Subcutaneous abdominal adipose tissue (tissue), 5 donors: ENCODE results near the gene REV1.

Experiments used
- H3K27ac ChIP-seq: one replicate; pipeline ENCODE4 v1.7.0; 2013; ENCODE audit warnings: low read depth, mild to moderate bottlenecking, inconsistent platforms, low read length, moderate library complexity
- H3K27me3 ChIP-seq, 5 donors: one replicate each; pipeline ENCODE4 v1.7.0; 2013; ENCODE audit warnings: low read length in 5 of 5, inconsistent platforms in 1 of 5; ENCODE audit not compliant: control insufficient read depth in 5 of 5, insufficient read depth in 4 of 5
- H3K36me3 ChIP-seq, 5 donors: one replicate each; pipeline ENCODE4 v1.7.0; 2013; ENCODE audit warnings: low read length in 5 of 5; ENCODE audit not compliant: control insufficient read depth in 5 of 5, insufficient read depth in 5 of 5
- H3K4me1 ChIP-seq, 5 donors: one replicate each; pipeline ENCODE4 v1.7.0; 2013; ENCODE audit warnings: low read length in 5 of 5, mild to moderate bottlenecking in 3 of 5, moderate library complexity in 1 of 5; ENCODE audit not compliant: control insufficient read depth in 5 of 5, insufficient read depth in 5 of 5
- H3K4me3 ChIP-seq, 5 donors: one replicate each; pipeline ENCODE4 v1.7.0; 2013; ENCODE audit warnings: low read length in 5 of 5, low read depth in 1 of 5
- H3K9ac ChIP-seq, 5 donors: one replicate each; pipeline ENCODE4 v1.7.0; 2013; ENCODE audit warnings: low read length in 5 of 5, mild to moderate bottlenecking in 4 of 5, moderate library complexity in 3 of 5
- H3K9me3 ChIP-seq, 5 donors: one replicate each; pipeline ENCODE4 v1.7.0; 2013; ENCODE audit warnings: low read length in 5 of 5; ENCODE audit not compliant: control insufficient read depth in 5 of 5
- donor health status: healthy.
- donor health status: healthy.
- donor health status: healthy.
- donor health status: healthy.
- donor health status: healthy.

The REV1 gene

DNA sequence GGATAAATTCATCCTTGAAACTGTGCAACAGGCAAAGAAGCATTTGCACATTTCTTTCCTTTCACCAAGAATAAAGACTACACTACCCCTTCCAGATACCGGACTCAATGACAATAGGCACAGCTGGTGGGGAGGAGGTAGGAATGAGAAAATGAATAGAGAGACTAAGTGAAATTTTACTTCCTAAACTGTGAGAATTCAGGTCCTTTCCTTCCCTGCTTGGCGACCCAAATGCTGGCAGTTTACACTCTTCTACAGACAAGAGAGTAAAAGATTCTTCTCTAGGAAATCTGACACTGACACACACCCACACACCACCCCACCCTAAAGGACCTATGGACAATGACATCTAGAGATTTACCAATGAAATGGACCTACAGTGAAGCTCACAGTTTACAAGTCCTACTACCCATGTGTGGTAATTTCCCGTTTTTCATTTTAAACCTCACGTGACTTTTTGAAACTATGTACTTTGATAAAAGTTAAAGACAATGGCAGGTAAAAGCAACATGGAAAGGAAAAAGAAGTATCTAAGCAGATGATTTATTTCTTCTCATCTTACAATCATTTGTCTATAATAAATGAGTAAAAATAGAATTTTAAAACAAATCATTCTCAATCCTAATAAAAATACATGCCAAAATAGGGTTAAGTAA, 27.9 kb downstream of the REV1 start:
- H3K36me3 ChIP-seq = peaks cover 20 to 39% (median 30%) of the 10 kb centered on the region in 5 donors
- no peaks in the 10 kb centered on the region for H3K27me3 ChIP-seq
- H3K9me3 ChIP-seq = no peaks in the 10 kb centered on the region
- no peak overlapping the region for H3K27ac ChIP-seq
- H3K4me1 ChIP-seq = peaks cover 0 to 4% (median 0%) of the 10 kb centered on the region in 5 donors
- H3K9ac ChIP-seq = no peak overlapping the region
- H3K4me3 ChIP-seq = no peak overlapping the region

DNA sequence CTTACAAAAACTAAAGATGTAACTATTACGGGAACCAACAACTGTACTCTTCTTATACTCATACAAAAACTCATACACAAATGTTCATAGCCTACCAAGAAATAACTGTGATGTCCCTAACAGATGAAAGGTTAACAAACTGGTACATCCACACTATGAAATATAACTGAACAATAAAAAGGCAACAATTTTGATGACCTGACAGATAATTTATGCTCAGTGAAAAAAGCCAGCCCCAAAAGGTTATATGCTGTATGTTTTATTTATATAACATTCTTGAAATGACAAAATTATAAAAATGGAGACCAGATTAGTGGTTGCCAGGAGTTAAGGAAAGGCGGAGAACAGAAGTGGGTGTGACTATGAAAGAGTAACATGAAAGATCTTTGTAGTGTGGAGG, 31.3 kb downstream of the REV1 start:
- Histone ChIP-seq H3K4me1 (no peaks in the 10 kb centered on the region), H3K27me3 (no peaks in the 10 kb centered on the region), H3K9ac (no peak overlapping the region), H3K27ac (no peak overlapping the region), H3K4me3 (no peak overlapping the region), H3K9me3 (no peaks in the 10 kb centered on the region), H3K36me3 (peaks cover 34 to 60% (median 54%) of the 10 kb centered on the region in 5 donors)

DNA sequence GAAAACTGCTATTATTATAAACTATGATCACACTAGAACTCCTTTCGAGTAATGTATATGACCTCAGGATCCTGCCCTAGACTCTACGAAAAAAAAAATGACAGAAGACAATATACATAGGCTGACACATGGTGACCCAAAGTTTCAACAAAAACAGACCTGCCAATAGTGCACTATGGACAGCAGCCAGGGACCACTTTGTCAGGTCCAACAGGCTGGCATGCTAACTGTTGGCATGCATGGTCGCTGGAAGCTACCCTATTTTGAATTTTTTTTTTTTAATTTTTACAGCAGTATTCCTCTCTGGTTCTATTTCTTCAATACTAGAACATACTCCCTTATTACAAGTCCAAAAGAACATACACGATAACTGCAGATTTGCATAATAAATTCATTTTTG, 38.1 kb downstream of the REV1 start:
- H3K4me3 ChIP-seq = no peak overlapping the region
- no peaks in the 10 kb centered on the region for H3K9me3 ChIP-seq
- no peak overlapping the region for H3K27ac ChIP-seq
- H3K9ac ChIP-seq = no peak overlapping the region
- H3K4me1 ChIP-seq = no peaks in the 10 kb centered on the region
- no peaks in the 10 kb centered on the region for H3K27me3 ChIP-seq
- H3K36me3 ChIP-seq = peaks cover 32 to 64% (median 45%) of the 10 kb centered on the region in 5 donors

DNA sequence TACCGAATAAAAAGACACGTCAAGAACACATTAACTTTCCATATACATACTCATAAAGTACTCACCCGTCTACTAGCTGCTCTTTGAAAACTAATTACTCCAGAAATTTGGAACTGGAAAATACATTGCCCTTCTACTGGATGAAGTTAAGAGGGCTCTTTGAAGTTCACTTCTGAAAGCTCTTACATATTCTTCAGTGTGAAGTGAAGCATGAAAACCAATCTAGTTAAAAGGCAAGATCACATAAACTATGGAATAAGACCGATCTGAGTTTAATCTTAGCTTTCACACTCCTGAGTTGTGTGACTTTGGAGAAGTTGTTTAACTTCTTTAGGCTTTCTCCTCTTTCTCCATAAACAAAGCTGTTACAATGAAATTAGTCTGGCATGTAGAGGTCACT, 38.5 kb downstream of the REV1 start:
- H3K27me3 ChIP-seq = no peaks in the 10 kb centered on the region
- H3K4me3 ChIP-seq = no peak overlapping the region
- H3K4me1 ChIP-seq = no peaks in the 10 kb centered on the region
- peaks cover 28 to 62% (median 41%) of the 10 kb centered on the region in 5 donors for H3K36me3 ChIP-seq
- H3K27ac ChIP-seq = no peak overlapping the region
- no peaks in the 10 kb centered on the region for H3K9me3 ChIP-seq
- H3K9ac ChIP-seq = no peak overlapping the region

DNA sequence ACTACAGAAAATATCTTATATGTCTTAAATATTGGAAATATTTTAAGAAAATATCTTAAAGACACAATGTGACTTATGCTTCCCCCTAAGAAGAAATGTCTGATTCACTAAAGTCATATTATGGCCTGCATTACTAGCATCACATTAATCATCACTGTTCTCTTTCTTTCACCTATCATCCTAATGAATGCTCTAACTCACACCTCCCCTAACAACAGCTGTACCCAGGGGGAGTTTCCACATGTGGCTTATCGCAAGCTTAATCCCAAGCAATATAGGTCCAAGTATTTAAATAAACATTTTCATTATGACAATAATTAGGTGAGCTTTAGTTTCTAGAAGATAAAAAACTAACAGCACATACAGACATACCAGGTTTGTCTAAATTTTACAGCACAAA, 39.6 kb downstream of the REV1 start:
- H3K9me3 ChIP-seq = no peaks in the 10 kb centered on the region
- H3K36me3 ChIP-seq = peaks cover 21 to 53% (median 39%) of the 10 kb centered on the region in 5 donors
- no peak overlapping the region for H3K4me3 ChIP-seq
- no peak overlapping the region for H3K27ac ChIP-seq
- H3K9ac ChIP-seq = no peak overlapping the region
- no peaks in the 10 kb centered on the region for H3K4me1 ChIP-seq
- no peaks in the 10 kb centered on the region for H3K27me3 ChIP-seq

DNA sequence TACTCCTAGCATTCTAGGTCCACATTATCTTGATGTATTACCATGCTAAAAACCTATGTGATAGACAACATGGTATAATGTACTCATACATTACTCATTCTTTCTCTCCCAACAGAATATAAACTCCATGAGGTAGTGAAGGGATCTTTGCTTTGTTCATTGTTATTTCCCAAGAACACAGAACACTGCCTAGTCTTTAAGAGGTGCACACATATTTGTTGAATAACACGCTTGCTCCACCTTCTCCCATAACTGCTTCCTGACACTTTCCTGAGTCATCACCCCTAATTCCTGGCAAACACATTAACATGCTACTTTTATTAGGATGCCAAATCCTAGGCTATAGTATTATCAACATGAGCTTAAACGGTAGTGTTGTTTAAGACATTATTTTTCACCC, 41.3 kb downstream of the REV1 start:
- H3K9ac ChIP-seq = no peak overlapping the region
- H3K9me3 ChIP-seq = no peaks in the 10 kb centered on the region
- no peak overlapping the region for H3K27ac ChIP-seq
- no peaks in the 10 kb centered on the region for H3K27me3 ChIP-seq
- no peaks in the 10 kb centered on the region for H3K4me1 ChIP-seq
- H3K36me3 ChIP-seq = peaks cover 20 to 45% (median 32%) of the 10 kb centered on the region in 5 donors
- no peak overlapping the region for H3K4me3 ChIP-seq

DNA sequence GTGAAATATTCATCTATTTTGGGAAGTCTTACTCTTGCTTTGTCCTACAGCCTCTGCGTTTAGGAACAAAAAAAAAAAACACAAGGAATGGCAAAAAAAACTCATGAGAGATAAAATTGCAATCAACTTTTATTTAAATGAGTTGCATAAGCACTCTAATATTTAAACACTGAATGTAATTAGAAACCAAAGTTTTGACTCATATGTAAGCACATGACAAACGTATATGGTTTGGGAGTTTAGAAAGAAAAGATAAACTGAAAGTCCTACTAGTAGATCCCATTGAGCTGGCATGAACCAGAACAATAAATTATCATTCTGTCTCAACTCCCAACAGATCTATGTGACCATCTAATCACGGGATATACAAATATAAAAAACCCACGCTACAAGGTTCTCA, 44.8 kb downstream of the REV1 start:
- H3K4me3 ChIP-seq = no peak overlapping the region
- H3K27ac ChIP-seq = no peak overlapping the region
- H3K36me3 ChIP-seq = peaks cover 9 to 40% (median 19%) of the 10 kb centered on the region in 5 donors
- H3K9ac ChIP-seq = no peak overlapping the region
- no peaks in the 10 kb centered on the region for H3K4me1 ChIP-seq
- no peaks in the 10 kb centered on the region for H3K27me3 ChIP-seq
- no peaks in the 10 kb centered on the region for H3K9me3 ChIP-seq

DNA sequence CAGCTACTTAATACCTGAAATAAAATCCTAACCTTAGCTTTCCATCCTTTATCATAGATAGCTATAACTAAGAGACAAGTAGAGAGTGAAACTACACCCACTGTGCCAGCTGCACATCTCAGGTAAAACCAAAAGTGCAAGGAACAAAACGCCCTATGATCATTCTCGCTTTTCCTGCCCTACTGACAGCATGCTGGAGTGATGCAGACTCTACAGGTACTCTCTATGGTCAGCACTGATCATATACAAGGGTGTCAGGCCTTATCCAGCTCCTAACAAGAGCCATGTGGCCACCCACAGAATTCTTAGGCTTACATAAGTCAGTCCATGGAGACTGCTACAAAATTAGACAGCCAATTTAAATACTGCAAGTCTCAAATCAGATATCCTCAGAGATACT, 45.6 kb downstream of the REV1 start:
- Histone ChIP-seq H3K9me3 (no peaks in the 10 kb centered on the region), H3K4me1 (no peaks in the 10 kb centered on the region), H3K4me3 (no peak overlapping the region), H3K9ac (no peak overlapping the region), H3K27me3 (no peaks in the 10 kb centered on the region), H3K27ac (no peak overlapping the region), H3K36me3 (peaks cover 10 to 42% (median 19%) of the 10 kb centered on the region in 5 donors)

DNA sequence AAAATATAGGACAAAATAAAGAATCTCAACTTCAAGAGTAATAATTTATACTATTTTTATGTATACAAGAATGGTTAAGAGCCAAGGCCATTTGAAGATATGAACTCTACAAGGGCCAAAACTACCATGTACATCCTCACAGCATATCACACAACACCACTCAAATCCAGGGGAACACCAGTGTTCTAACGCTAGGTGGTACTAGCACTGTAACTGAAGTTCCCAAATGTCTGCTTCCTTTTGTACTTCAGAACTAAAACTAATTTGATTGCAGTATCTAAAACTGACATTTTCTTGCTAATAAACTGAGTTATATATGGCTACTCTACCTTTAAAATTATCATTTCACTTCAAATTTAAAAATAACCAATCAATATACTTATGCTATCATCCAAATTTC, 47.0 kb downstream of the REV1 start:
- H3K27me3 ChIP-seq = no peaks in the 10 kb centered on the region
- no peaks in the 10 kb centered on the region for H3K4me1 ChIP-seq
- H3K36me3 ChIP-seq = peaks cover 14 to 44% (median 23%) of the 10 kb centered on the region in 5 donors

DNA sequence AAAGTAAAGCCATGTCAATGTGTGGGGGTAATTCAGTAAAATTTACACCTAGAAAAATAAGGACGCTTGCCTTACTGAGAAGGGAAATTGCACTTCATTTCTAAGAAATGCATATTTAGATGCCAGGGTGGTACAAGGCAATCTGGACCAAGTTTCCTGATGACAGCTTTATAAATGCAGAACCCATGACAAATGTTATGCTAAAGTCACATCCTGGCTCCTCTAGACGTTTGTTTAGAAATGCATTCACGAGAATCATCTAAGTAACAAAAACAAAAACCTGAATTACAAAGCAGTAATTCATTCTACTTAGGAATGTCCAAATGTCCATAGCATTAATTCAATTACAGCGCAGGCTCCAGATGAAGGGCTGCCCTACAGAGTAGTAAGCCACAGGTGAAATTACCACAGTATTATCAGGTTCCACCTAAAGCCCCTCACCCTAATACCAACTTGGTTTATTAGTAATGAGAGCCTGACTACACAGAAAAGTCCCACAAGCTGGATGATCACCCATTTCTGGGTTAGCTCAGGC, 49.8 kb downstream of the REV1 start:
- H3K27me3 ChIP-seq = no peaks in the 10 kb centered on the region
- no peaks in the 10 kb centered on the region for H3K4me1 ChIP-seq
- H3K9ac ChIP-seq = no peak overlapping the region
- no peak overlapping the region for H3K27ac ChIP-seq
- no peaks in the 10 kb centered on the region for H3K9me3 ChIP-seq
- no peak overlapping the region for H3K4me3 ChIP-seq
- peaks cover 17 to 32% (median 26%) of the 10 kb centered on the region in 5 donors for H3K36me3 ChIP-seq

More for the DNA sequence above, 47.0 kb downstream of the REV1 start:
- H3K9ac ChIP-seq = no peak overlapping the region
- no peak overlapping the region for H3K4me3 ChIP-seq
- H3K9me3 ChIP-seq = no peaks in the 10 kb centered on the region
- H3K27ac ChIP-seq = no peak overlapping the region
